Measurements from ENCODE around the gene CDH3.

The CDH3 gene

GRCh38 chr16:68656751-68657150 is 11.6 kb downstream of the CDH3 start:
- no peak overlapping the region for H3K4me3 ChIP-seq (ENCODE audit: low read depth, low read length)
- no peak for DNase-seq (ENCODE audit: low read depth, low spot score)
- TF ChIP-seq CTCF (IDR thresholded peaks at IDR 0.05; ENCODE audit: low read depth, low read length) = no peak
- in situ Hi-C loops (cut with HindIII; ENCODE audit: low sequenced_read_pairs) = no loop called here

- in situ Hi-C loops (cut with HindIII; ENCODE audit: low sequenced_read_pairs) = no loop called here
- TF ChIP-seq CTCF (IDR thresholded peaks at IDR 0.05; ENCODE audit: low read depth, low read length) = no peak
- no peak overlapping the region for H3K4me3 ChIP-seq (ENCODE audit: low read depth, low read length)
- peak; percentile 64 for DNase-seq (ENCODE audit: low read depth, low spot score)
These were observed 13.3 kb downstream of the CDH3 start for GRCh38 chr16:68658341-68658973.

GRCh38 chr16:68658974-68659360 is 13.9 kb downstream of the CDH3 start:
- DNase-seq (ENCODE audit: low read depth, low spot score) = no peak
- in situ Hi-C loops (cut with HindIII; ENCODE audit: low sequenced_read_pairs) = no loop called here
- no peak for TF ChIP-seq CTCF (IDR thresholded peaks at IDR 0.05; ENCODE audit: low read depth, low read length)
- no peak overlapping the region for H3K4me3 ChIP-seq (ENCODE audit: low read depth, low read length)

GRCh38 chr16:68659412-68660358 is 14.6 kb downstream of the CDH3 start:
- H3K4me3 ChIP-seq (ENCODE audit: low read depth, low read length) = no peak overlapping the region
- DNase-seq (ENCODE audit: low read depth, low spot score) = no peak
- in situ Hi-C loops (cut with HindIII; ENCODE audit: low sequenced_read_pairs) = no loop called here
- TF ChIP-seq CTCF (IDR thresholded peaks at IDR 0.05; ENCODE audit: low read depth, low read length) = no peak

GRCh38 chr16:68660359-68660795 is 15.3 kb downstream of the CDH3 start:
- peak; percentile 24 for DNase-seq (ENCODE audit: low read depth, low spot score)
- no peak overlapping the region for H3K4me3 ChIP-seq (ENCODE audit: low read depth, low read length)
- in situ Hi-C loops (cut with HindIII; ENCODE audit: low sequenced_read_pairs) = no loop called here
- TF ChIP-seq CTCF (IDR thresholded peaks at IDR 0.05; ENCODE audit: low read depth, low read length) = no peak

- in situ Hi-C loops (cut with HindIII; ENCODE audit: low sequenced_read_pairs) = no loop called here
- no peak overlapping the region for H3K4me3 ChIP-seq (ENCODE audit: low read depth, low read length)
These were observed 16.9 kb downstream of the CDH3 start for GRCh38 chr16:68662035-68662434.

More at GRCh38 chr16:68662035-68662434, 16.9 kb downstream of the CDH3 start:
- no peak for TF ChIP-seq CTCF (IDR thresholded peaks at IDR 0.05; ENCODE audit: low read depth, low read length)
- DNase-seq (ENCODE audit: low read depth, low spot score) = no peak
